ENCODE measurements around the gene TCF12.

DNA sequence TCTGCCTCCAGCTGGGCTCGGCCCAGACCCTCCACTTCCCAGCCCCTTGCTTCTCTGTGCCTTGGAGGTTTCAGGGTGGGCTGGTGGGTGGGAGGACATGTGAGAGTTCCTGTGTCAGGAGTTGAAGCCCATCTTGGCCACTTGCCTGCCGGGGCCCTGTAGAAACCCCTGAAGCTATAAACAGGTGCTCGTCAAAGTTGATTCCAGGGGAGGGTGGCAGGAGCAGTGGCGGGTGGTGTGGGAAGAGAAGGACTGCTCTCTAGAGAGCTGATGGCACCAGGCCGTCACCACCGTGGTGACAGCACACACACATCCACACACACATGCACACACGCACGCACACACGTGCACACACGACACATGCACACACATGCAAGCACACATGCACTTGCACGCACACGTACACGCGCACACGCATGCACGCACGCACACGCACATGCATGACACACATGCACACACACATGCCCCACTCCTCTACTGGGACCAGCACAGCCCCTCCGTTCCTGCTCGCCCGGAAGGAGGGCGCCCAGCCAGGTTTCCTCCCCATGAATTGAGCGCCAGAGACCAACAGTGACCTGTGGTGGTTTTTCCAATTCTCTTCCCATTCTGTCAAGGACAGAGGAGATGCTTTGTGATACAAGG lies 401.6 kb downstream of the TCF12 start:
- TF ChIP-seq EZH2 (IDR thresholded peaks at IDR 0.05; ENCODE audit: low read depth, low read length, severe bottlenecking): no peak
- TF ChIP-seq, protein P1, sequence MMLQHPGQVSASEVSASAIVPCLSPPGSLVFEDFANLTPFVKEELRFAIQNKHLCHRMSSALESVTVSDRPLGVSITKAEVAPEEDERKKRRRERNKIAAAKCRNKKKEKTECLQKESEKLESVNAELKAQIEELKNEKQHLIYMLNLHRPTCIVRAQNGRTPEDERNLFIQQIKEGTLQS (IDR thresholded peaks at IDR 0.05; ENCODE audit: insufficient read depth, low read depth, low read length): no peak
- TF ChIP-seq, protein P2, sequence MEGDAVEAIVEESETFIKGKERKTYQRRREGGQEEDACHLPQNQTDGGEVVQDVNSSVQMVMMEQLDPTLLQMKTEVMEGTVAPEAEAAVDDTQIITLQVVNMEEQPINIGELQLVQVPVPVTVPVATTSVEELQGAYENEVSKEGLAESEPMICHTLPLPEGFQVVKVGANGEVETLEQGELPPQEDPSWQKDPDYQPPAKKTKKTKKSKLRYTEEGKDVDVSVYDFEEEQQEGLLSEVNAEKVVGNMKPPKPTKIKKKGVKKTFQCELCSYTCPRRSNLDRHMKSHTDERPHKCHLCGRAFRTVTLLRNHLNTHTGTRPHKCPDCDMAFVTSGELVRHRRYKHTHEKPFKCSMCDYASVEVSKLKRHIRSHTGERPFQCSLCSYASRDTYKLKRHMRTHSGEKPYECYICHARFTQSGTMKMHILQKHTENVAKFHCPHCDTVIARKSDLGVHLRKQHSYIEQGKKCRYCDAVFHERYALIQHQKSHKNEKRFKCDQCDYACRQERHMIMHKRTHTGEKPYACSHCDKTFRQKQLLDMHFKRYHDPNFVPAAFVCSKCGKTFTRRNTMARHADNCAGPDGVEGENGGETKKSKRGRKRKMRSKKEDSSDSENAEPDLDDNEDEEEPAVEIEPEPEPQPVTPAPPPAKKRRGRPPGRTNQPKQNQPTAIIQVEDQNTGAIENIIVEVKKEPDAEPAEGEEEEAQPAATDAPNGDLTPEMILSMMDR (IDR thresholded peaks at IDR 0.05; ENCODE audit: control extremely low read depth in 1 of 3, insufficient read depth in 1 of 3, low read depth in 1 of 3, low read length in 3 of 3): no peak
- TF ChIP-seq RAD21 (IDR thresholded peaks at IDR 0.05 in 1 of 2, conservative IDR thresholded peaks at IDR 0.05 in 1 of 2; ENCODE audit: low read depth in 2 of 2, low read length in 2 of 2): no peak
- no peak for TF ChIP-seq SIX5 (IDR thresholded peaks at IDR 0.05; ENCODE audit: low read depth, low read length)
- TF ChIP-seq, protein P3, sequence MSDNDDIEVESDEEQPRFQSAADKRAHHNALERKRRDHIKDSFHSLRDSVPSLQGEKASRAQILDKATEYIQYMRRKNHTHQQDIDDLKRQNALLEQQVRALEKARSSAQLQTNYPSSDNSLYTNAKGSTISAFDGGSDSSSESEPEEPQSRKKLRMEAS (IDR thresholded peaks at IDR 0.05): no peak
- no peak for TF ChIP-seq ZNF274 (IDR thresholded peaks at IDR 0.05; ENCODE audit: borderline replicate concordance, extremely low read depth, low read length)
- no peak for TF ChIP-seq POLR2A (IDR thresholded peaks at IDR 0.05; ENCODE audit: control extremely low read depth in 1 of 2, low read depth in 2 of 2, low read length in 2 of 2)
